DOHH2 (cell line): ENCODE measurements around the gene TSPAN14.

Experiments
- H3F3A ChIP-seq: fragments of 200-600 bp; sonication (generic), shearing (Covaris generic); 2 replicates; pipeline ENCODE4 v1.6.0; 2016; ENCODE audit warnings: antibody characterized with exemption, mild to moderate bottlenecking; ENCODE audit not compliant: control insufficient read depth, insufficient read depth
- H3K27ac ChIP-seq: fragments of 200-600 bp; sonication (generic); 2 replicates; pipeline ENCODE4 v1.5.1; 2014; ENCODE audit warnings: low read depth, mild to moderate bottlenecking, low read length, moderate library complexity
- H3K27me3 ChIP-seq: fragments of 200-600 bp; sonication (generic); 2 replicates; pipeline ENCODE4 v1.6.1; 2014; ENCODE audit warnings: mild to moderate bottlenecking, low read length, mixed read lengths; ENCODE audit not compliant: control insufficient read depth
- H3K36me3 ChIP-seq: fragments of 200-600 bp; sonication (generic); 2 replicates; pipeline ENCODE4 v1.6.1; 2014; ENCODE audit warnings: mild to moderate bottlenecking, low read length, moderate library complexity, mixed read lengths; ENCODE audit not compliant: control insufficient read depth
- H3K4me1 ChIP-seq: fragments of 200-600 bp; sonication (generic); 2 replicates; pipeline ENCODE4 v1.6.1; 2014; ENCODE audit warnings: mild to moderate bottlenecking, low read length, mixed read lengths; ENCODE audit not compliant: control insufficient read depth
- H3K4me2 ChIP-seq: fragments of 200-600 bp; sonication (generic); 2 replicates; pipeline ENCODE4 v1.6.0; 2014; ENCODE audit warnings: mild to moderate bottlenecking, low read length, moderate library complexity
- H3K4me3 ChIP-seq: fragments of 200-600 bp; sonication (generic); 2 replicates; pipeline ENCODE4 v1.5.1; 2014; ENCODE audit warnings: mild to moderate bottlenecking, low read length, mixed read lengths
- H3K79me2 ChIP-seq: fragments of 200-600 bp; sonication (generic); 2 replicates; pipeline ENCODE4 v1.6.1; 2014; ENCODE audit warnings: mild to moderate bottlenecking, low read length, mixed read lengths; ENCODE audit not compliant: control insufficient read depth
- H3K9me2 ChIP-seq: fragments of 200-600 bp; sonication (generic); replicated peaks from 2 replicates; pipeline ENCODE4 v1.6.1; 2014; ENCODE audit warnings: mild to moderate bottlenecking, low read length, mixed read lengths; ENCODE audit not compliant: control insufficient read depth
- H3K9me3 ChIP-seq: fragments of 200-600 bp; sonication (generic); 2 replicates; pipeline ENCODE4 v1.6.1; 2014; ENCODE audit warnings: antibody characterized with exemption, low read length, mixed read lengths; ENCODE audit not compliant: control insufficient read depth, insufficient read depth
- H4K20me1 ChIP-seq: fragments of 200-600 bp; sonication (generic); 2 replicates; pipeline ENCODE4 v1.6.0; 2014; ENCODE audit warnings: low read depth, mild to moderate bottlenecking, antibody characterized with exemption, low read length, moderate library complexity; ENCODE audit not compliant: control insufficient read depth, insufficient read depth
- EZH2phosphoT487 ChIP-seq: fragments of 200-600 bp; sonication (generic); IDR thresholded peaks from 2 replicates; pipeline ENCODE4 v1.6.1; 2017; ENCODE audit warnings: borderline replicate concordance, mild to moderate bottlenecking, antibody characterized with exemption, low read length, moderate library complexity, mixed read lengths
- TF ChIP-seq, protein P1 (sequence below): fragments of 200-600 bp; sonication (generic); IDR thresholded peaks from one replicate; pipeline ENCODE4 v1.5.1; 2014; ENCODE audit warnings: antibody characterized with exemption, mild to moderate bottlenecking, low read depth, low read length; ENCODE audit not compliant: poor library complexity, severe bottlenecking

Gene TSPAN14

GRCh38 chr10:80453842-80454512 lies at the start of gene TSPAN14:
TSPAN14 (plus strand) TSS chr10:80454310; CDS start chr10:80489234, 34,924 bp downstream.
- peak within 1 kb of the TSS; percentile 92 for H3K4me2 ChIP-seq

DNA sequence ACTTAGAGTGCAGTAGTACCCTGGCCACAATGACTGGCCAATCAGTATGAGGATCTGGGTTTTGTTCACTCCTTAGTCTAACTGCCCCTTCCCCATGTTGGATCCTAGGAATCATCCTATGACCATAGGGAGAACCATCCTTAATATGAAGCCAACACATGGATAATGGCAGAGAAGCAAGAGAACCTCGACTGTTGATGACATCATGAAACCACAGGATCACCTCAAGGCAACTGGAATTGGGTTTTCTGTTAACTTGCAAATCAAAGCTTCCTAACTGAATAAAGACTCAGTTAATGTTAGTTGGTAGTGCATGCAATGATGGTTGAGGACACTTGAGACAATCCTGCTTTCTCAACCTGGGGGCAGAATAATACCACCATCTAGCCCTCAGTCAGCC lies 49.1 kb upstream of the TSPAN14 start:
- Histone ChIP-seq H3K36me3 (no peaks in the 10 kb centered on the region), H3F3A (no peaks in the 10 kb centered on the region), H3K27ac (no peak overlapping the region), H3K4me1 (peaks cover 15% of the 10 kb centered on the region), H3K27me3 (peaks cover 8% of the 10 kb centered on the region), H4K20me1 (no peaks in the 10 kb centered on the region), H3K4me2 (no peak overlapping the region), H3K9me2 (no peaks in the 10 kb centered on the region), H3K9me3 (no peaks in the 10 kb centered on the region), H3K79me2 (no peaks in the 10 kb centered on the region), H3K4me3 (no peak overlapping the region)
- no peak for TF ChIP-seq EZH2phosphoT487
- TF ChIP-seq, protein P1, sequence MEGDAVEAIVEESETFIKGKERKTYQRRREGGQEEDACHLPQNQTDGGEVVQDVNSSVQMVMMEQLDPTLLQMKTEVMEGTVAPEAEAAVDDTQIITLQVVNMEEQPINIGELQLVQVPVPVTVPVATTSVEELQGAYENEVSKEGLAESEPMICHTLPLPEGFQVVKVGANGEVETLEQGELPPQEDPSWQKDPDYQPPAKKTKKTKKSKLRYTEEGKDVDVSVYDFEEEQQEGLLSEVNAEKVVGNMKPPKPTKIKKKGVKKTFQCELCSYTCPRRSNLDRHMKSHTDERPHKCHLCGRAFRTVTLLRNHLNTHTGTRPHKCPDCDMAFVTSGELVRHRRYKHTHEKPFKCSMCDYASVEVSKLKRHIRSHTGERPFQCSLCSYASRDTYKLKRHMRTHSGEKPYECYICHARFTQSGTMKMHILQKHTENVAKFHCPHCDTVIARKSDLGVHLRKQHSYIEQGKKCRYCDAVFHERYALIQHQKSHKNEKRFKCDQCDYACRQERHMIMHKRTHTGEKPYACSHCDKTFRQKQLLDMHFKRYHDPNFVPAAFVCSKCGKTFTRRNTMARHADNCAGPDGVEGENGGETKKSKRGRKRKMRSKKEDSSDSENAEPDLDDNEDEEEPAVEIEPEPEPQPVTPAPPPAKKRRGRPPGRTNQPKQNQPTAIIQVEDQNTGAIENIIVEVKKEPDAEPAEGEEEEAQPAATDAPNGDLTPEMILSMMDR, result no peak

More at GRCh38 chr10:80453842-80454512, at the start of gene TSPAN14:
- no peaks in the 10 kb centered on the region for H3K36me3 ChIP-seq
- peaks cover 44% of the 10 kb centered on the region for H3K79me2 ChIP-seq
- no peaks in the 10 kb centered on the region for H3K27me3 ChIP-seq
- no peaks in the 10 kb centered on the region for H3K9me3 ChIP-seq
- TF ChIP-seq EZH2phosphoT487, result no peak
- TF ChIP-seq, protein P1, result no peak
- H3K9me2 ChIP-seq, result no peaks in the 10 kb centered on the region
- H3K4me1 ChIP-seq, result peaks cover 46% of the 10 kb centered on the region
- H3F3A ChIP-seq, result peaks cover 8% of the 10 kb centered on the region
- H3K4me3 ChIP-seq, result peak within 1 kb of the TSS; percentile 79
- peak within 1 kb of the TSS; percentile 47 for H3K27ac ChIP-seq
- H4K20me1 ChIP-seq, result peaks cover 11% of the 10 kb centered on the region

DNA sequence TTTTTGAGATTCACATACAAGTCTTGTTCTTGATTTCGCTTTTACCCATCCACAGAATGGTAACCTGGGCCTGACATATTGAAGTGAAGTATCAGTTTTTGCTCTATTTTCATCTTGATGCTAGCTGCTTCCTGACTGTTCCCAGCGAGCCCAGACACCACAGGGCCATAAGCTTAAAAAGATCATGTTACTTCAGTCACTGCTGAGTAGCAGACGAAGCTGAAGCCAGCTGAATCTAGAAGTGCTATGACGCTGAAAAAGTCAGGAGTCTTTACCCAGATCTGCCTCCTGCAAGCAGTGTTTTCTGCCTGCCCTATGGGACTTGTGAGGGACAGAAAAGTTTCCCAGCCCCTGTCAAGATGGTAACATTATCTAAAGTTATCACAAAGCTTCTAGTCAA lies 48.5 kb upstream of the TSPAN14 start:
- H3K36me3 ChIP-seq, result no peaks in the 10 kb centered on the region
- H4K20me1 ChIP-seq, result no peaks in the 10 kb centered on the region
- H3K4me2 ChIP-seq, result no peak overlapping the region
- H3K79me2 ChIP-seq, result no peaks in the 10 kb centered on the region
- H3K4me1 ChIP-seq, result peaks cover 15% of the 10 kb centered on the region
- TF ChIP-seq, protein P1, result no peak
- TF ChIP-seq EZH2phosphoT487, result no peak
- H3K9me3 ChIP-seq, result no peaks in the 10 kb centered on the region
- no peak overlapping the region for H3K27ac ChIP-seq
- H3K4me3 ChIP-seq, result no peak overlapping the region
- no peaks in the 10 kb centered on the region for H3F3A ChIP-seq
- H3K9me2 ChIP-seq, result no peaks in the 10 kb centered on the region
- H3K27me3 ChIP-seq, result peaks cover 8% of the 10 kb centered on the region
